HG02588 (cell line): ENCODE measurements around the gene GRID2IP.
A peak's percentile ranks its signal among the peaks of the same experiment; 100 is the strongest.
"Not testable (repeated sequence)": the region's sequence is repeated elsewhere in the genome, so short reads cannot be mapped to it uniquely, and the experiment has no call there.

Experiments used
- ATAC-seq: cut with Tn5 transposase; IDR thresholded peaks from one replicate; pipeline ENCODE4 v1.9.1; 2021; ENCODE audit warnings: mild to moderate bottlenecking, moderate library complexity; ENCODE audit not compliant: unreplicated experiment

The GRID2IP gene

GRCh38 chr7:6551016-6551511, at the start of gene GRID2IP:
Gene GRID2IP (minus strand): TSS chr7:6551461. CDS start chr7:6551436, 25 bp downstream.
- no peak for ATAC-seq

- no peak for ATAC-seq
These were observed 48.8 kb upstream of the GRID2IP start for GRCh38 chr7:6600093-6600492.

- no peak for ATAC-seq
These were observed 39.4 kb upstream of the GRID2IP start for GRCh38 chr7:6590645-6591110.

- peak; percentile 84 for ATAC-seq
These were observed 38.8 kb upstream of the GRID2IP start, which contains the start of gene INTS15 for GRCh38 chr7:6589829-6590644. Gene INTS15 (plus strand): TSS chr7:6590021. CDS start chr7:6590284, 263 bp downstream.

- ATAC-seq: no peak
These were observed 38.0 kb upstream of the GRID2IP start for GRCh38 chr7:6589151-6589828.

- ATAC-seq: no peak
These were observed 37.3 kb upstream of the GRID2IP start for GRCh38 chr7:6588566-6588965.

- not testable (repeated sequence) for ATAC-seq
These were observed 34.6 kb upstream of the GRID2IP start for GRCh38 chr7:6585746-6586432.

GRCh38 chr7:6579446-6579845, 28.2 kb upstream of the GRID2IP start:
- ATAC-seq: no peak

- no peak for ATAC-seq
These were observed 27.1 kb upstream of the GRID2IP start for GRCh38 chr7:6578114-6579084.

GRCh38 chr7:6577369-6578113, 26.3 kb upstream of the GRID2IP start, which contains the start of gene ZDHHC4:
Gene ZDHHC4 (plus strand): TSS chr7:6577454. CDS start chr7:6580562, 3,108 bp downstream.
- peak; percentile 93 for ATAC-seq

- not testable (repeated sequence) for ATAC-seq
These were observed 25.7 kb upstream of the GRID2IP start for GRCh38 chr7:6576867-6577368.

GRCh38 chr7:6576024-6576866, 25.0 kb upstream of the GRID2IP start:
- ATAC-seq: no peak

- ATAC-seq: no peak
These were observed 24.2 kb upstream of the GRID2IP start for GRCh38 chr7:6575281-6576023.

- ATAC-seq: no peak
These were observed 20.0 kb upstream of the GRID2IP start for GRCh38 chr7:6571160-6571779.

- ATAC-seq: no peak
These were observed 16.6 kb upstream of the GRID2IP start for GRCh38 chr7:6567886-6568285.

- ATAC-seq: no peak
These were observed 14.4 kb upstream of the GRID2IP start for GRCh38 chr7:6565655-6566054.
